NCI-H2196 (cell line): Measurements from ENCODE around the gene RIMKLB.

ENCODE experiments used
- DNase-seq: peaks from one replicate; lab custom pipeline; 2025; ENCODE audit not compliant: unreplicated experiment; lab: John Stamatoyannopoulos, UW

Gene RIMKLB, protein sequence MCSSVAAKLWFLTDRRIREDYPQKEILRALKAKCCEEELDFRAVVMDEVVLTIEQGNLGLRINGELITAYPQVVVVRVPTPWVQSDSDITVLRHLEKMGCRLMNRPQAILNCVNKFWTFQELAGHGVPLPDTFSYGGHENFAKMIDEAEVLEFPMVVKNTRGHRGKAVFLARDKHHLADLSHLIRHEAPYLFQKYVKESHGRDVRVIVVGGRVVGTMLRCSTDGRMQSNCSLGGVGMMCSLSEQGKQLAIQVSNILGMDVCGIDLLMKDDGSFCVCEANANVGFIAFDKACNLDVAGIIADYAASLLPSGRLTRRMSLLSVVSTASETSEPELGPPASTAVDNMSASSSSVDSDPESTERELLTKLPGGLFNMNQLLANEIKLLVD

DNA sequence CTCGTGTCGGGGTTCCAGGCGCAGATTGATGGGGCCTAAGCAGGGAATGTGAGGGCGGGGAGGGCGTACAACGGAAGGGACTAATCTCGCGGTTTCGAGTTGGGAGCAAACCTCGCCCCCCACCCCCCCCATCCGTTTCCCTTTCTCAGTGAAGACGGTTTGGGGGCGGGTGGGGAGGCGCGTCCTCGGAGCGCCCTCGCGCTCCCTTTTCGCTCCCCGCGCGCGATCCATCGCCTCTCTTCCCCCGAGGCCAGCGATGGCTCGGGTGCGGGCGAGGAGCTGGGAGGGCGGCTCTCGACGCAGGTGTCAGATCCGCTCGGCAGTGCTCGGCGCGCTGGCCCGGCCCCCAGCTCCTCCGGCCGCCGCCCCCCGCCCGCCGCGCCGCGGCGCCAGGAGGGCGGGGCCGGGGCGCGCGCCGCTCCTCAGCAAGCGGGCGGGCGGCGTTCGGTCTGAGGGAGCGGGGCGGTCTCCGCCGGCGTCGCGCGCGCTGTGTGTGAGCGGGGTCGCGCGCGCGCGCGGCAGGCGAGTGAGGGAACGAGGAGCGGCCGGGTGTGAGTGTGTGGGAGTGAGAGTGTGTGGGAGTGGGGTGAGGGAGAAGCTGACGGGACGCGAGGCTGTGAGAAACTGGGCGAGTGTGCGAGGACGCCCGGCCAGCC lies at the start of gene RIMKLB:
TSS of gene RIMKLB (plus strand) at position 516 of the 656 bp plus-strand sequence. CDS start 15,876 bp downstream, outside the sequence.
- peak; percentile 67 for DNase-seq

DNA sequence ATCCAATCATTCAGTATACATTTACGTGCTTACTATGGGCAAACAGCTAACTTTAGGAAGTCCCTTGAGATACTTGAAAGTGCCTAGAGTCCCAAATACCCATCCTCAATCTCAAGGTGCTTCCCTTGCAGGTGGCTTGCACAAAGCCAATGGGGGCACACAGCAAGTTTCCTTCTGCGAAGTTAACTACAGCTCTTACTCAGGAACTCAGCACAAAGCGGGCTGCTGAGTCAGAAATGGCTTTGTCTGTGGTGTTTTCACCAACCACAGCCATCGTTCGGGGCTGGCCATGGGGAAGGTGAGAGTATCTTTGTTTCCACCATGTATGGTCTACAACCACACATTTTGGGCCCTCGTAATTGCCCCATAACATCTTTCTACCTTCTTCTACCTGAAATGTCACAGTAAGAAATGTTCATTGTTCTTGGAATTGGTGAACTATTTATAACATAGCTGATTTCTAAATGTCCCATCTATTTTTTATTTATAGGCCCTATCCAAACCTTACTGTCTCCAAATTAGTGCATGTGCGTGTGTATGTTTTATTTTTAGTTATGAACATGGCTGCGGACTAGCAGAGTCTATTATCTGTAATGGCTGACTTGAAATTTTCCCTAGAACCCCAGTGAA lies 49.1 kb upstream of the RIMKLB start:
- DNase-seq: no peak

DNA sequence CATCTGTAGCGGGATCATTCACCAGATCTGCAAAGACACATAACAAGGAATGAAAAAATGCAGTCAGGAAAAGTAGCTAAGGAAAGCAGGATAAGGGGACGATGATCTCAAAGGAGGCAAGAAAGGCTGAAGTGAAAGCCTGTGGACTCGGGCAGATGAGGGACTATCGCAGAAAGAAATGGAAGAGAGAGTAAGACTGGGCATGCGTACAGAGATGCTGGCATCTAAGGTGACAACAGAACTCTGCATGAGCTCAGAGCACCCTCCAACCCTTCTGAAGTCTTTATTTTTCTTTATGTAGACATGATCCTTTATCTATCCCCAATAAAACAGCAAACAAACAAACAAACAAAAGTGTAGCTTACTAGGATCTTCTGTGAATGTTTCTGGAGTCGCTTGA lies 42.4 kb upstream of the RIMKLB start:
- no peak for DNase-seq

DNA sequence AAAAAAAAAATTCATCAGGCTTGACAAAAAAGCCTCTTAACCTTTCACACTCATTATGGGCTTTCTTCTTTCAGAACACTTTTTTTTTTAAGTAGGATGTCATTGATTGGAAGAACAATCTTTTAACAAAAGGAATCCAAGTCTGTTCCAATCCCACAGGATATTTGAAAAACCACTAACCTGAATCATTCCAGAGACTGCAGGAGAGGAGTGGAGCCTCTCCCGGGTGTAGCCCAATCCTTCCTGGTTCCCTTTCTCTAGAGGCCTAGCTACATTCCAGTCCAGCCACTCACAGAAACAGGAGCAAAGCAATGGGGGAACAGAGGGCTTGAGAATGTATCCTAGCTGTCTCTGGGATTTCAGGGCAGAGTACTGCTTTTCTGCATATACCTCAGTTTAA lies 39.4 kb upstream of the RIMKLB start:
- no peak for DNase-seq

DNA sequence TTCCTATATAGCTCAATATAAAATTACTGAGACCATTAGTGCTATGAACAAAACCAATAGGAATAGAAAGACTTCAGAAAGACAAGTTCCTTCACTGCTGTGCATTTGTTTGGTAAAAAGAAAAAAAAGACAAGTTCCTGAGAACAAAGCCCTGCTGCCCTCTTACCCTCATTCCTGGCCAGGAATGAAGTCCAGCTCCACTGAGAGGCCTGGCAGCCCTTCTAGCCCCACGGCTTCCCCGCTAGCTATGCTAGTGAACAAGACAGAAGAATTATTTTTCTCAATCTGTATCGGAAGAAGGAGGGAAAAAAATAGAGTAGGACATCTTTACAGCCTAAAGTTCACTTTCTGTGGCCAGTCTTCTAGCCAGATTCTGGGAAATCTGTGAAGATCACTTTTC lies 36.8 kb upstream of the RIMKLB start:
- no peak for DNase-seq

DNA sequence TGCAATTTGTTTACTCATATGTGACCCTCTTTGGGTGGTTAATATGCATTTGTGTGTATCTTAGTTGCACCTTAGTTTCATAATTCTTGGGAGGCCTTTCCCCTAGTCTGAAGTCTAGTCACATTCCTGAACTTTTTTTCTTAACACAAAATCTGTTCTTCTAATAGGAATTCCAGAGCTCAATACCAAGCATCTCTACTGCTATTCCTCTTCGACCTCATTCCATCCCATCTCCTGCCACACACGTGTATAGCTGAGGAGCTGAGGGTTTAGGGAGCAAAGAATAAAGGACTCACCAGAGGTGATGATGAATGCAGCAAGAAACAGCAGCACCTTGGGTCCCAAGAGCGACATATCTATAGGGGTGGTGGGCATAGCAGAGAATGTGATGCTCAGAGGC lies 36.0 kb upstream of the RIMKLB start:
- DNase-seq: no peak

DNA sequence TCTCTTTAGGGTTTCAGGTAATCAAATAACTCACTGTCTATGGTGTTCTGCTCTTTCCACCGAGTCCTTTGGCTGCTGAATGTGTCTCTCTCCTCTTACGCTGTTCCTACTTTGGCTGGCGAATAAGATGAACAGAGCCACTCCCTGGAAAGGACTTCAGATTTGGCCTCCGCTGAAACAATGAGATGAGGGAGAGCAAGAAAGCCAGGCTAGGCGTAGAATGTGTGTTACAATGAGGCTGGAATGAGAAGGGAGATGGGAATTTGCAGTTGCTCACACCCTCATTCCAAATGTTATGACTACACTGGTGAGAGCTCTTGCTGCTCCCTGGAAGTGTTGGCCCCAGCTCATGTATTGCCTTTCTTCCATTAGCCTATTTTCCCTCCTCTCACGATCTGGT lies 35.2 kb upstream of the RIMKLB start, which contains the start of gene MFAP5:
TSS of gene MFAP5 (minus strand) at position 234 of the 400 bp plus-strand sequence. CDS start 722 bp downstream, outside the sequence.
- DNase-seq: no peak

DNA sequence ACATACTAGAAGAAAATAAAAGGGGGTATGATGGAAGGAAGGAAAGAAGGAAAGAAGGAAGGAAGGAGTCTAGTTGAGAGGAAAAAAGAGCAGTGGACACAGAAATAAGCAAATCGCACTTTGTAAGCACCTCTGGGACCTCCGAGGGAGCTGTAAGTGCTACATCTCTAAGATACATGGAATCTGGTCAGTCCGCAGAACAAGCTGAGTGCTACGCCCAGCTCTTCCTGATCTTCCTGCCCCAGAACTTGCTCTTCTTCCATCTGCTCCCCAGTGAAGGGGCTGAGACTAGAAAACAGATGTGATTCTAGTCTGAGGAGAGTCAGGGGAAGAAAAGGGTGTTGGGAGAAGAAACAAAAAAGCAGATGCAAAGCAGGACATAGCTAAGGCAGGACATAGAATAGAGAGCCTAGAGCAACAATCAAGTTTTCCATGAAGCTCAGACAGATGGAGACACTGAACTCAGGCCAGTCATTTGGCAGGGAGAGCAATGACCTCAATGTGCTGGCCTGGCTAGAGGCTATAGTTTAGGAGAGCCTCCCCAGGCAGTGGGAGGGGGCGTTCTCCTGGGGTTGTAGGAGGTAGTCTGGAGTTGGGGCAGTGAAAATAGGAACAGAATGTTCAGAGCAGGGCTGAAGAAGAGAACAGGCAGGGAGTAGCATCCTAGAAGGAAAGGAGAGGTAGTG lies 33.4 kb upstream of the RIMKLB start:
- no peak for DNase-seq

DNA sequence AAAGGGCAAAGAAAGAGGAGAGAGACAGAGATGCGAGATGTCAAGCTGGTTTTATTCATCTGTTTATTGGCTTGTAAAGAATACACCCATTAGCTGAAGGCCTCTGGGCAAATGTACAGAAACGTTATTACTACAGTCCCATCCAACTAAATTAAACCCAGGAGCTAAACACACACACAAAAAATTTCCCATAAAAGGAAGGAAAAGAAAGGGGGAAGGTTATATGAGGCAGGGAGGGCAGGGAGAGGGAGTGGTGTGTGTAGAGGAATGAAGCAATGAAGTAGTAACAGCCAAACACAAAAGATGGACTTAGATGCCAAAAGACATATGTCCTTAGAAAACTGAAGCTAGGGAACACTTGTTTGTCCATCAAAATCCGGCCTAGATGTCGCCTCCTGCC lies 32.0 kb upstream of the RIMKLB start:
- no peak for DNase-seq

DNA sequence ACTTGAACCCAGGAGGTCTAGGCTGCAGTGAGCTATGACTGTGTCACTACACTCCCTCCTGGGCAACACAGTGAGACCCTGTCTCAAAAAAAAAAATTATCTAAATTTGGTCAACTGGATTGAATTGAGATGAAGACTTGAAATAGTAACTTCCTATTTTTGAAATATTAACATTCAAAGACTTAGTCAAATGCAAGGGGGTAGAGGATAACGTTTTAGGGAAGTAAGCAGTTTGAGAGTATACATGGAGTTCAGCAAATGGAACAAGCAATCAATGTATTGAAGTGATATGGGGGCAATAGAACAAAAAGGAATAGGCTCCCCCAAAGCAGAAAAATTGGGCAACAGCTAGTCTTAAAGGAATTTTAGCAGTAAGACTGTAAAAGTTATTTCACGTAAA lies 30.5 kb upstream of the RIMKLB start:
- DNase-seq: no peak

DNA sequence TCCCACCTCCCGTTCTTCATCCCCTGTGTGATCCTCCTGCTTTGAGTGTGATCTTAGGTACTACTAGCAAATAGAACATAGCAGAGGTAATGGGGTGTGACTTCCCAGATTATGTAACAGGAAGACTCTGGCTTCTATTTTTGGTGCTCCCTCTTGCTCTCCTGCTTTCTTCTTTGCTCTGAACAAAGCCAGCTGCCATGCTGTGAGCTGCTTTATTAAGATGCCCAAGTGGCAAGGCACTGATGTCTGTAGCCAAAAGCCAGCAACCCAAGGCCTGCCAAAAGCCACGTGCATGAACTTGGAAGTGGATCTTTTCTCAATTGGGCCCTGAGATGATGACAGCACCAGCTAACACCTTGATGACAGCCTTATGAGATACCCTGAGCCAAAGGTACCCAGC lies 29.4 kb upstream of the RIMKLB start:
- no peak for DNase-seq

DNA sequence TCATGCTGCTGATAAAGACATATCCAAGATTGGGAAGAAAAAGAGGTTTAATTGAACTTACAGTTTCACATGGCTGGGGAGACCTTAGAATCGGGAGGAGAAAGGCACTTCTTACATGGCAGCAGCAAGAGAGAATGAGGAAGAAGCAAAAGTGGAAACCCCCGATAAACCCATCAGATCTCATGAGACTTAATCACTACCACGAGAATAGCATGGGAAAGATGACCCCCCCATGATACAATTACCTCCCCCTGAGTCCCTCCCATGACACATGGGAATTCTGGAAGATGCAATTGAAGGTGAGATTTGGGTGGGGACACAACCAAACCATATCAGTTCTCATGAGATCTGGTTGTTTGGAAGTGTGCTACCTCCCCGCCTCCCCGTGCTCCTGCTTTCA lies 25.4 kb upstream of the RIMKLB start:
- no peak for DNase-seq

DNA sequence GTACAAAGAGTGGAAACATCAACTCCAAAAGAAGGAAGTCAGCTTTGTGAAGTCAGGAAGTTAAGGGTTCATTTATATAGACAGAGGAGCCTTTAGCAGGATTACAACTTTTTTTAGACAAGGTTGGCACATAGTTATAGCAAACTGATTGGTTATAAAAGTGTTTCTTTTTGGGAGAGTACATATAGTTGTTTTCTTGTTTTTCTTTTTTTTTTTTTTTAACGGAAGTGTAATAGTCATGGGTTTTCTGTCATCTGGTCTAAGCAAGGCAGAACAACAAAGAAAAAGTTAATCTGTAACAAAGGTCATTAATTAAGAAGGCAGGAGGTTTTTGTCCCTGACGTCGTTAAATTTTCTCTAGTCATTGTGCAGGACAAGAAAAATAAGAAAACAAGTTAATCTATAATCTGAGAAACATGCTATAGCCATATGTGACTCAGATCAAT lies 22.2 kb upstream of the RIMKLB start:
- no peak for DNase-seq

DNA sequence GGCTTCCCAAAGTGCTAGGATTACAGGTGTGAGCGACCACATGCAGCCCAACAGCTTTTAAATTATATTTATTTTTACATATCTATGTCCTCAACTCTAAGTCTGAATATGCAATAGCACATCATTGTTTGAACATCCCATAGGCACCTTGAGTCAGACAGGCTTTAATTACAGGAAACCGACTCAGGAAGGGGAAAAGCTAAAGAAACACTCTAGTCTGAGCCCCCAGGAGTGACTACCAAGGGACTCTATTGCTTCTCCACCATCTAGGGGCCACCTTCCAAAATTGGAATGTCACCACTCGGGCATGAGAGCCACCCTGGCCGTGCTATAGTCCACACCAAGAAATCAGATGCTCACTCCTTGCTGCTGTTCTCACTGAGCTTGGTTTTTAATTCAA lies 21.1 kb upstream of the RIMKLB start:
- DNase-seq: no peak

DNA sequence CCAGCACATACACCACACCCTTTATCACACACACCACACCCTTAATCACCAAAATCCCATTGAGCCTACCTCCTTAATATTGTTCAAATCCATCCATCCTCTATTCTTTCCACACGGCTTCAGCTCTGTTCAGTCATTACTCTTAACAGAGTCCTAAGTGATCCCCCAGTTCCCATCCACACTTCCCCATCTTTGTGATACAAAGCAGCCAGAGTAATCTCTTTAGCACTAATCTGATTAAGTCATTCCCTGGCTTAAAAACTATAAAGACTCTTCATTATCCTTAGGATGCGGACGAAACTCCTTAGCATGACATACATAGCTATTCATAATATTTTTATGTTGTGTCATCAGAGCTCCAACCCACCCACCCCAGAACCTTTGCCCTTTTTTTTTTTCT lies 20.4 kb upstream of the RIMKLB start:
- no peak for DNase-seq

DNA sequence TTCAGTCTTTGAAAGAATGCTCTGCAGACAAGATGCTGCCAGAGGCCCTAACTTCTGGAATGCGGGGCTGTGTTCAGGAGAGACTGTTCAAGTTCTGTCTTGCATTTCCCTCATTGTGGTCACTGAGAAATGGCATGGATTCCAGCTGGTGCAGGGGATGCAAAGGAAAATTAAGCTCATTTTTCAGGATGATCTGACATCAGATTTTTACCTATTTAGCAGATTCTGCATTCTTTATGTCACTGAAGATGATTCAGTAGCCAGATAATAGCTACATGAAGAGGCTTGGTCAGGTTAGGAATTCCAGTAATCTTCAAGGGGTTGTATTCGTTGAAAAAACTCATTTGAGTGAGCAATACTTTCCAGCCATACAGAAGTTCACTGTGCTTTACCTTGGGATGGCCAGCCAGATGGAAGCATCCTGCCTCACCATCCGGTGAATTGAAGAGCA lies 19.1 kb upstream of the RIMKLB start:
- DNase-seq: no peak

DNA sequence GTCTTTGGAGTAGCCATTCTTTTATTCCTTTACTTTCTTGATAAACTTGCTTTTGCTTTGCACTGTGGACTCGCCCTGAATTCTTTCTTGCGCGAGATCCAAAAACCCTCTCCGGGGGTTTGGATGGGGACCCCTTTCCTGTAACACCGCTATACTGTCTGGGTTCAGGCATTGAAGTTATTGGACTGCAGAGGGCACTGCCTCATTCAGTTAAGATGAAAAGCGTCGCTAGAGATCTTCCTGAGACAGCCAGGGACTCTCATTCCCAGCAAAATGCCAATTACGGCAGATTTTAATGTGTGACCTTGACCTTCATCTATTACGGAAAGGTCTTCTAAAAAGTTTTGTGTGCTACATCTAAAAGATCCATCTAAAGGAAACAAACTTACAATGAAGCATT lies 17.3 kb upstream of the RIMKLB start:
- DNase-seq: no peak

DNA sequence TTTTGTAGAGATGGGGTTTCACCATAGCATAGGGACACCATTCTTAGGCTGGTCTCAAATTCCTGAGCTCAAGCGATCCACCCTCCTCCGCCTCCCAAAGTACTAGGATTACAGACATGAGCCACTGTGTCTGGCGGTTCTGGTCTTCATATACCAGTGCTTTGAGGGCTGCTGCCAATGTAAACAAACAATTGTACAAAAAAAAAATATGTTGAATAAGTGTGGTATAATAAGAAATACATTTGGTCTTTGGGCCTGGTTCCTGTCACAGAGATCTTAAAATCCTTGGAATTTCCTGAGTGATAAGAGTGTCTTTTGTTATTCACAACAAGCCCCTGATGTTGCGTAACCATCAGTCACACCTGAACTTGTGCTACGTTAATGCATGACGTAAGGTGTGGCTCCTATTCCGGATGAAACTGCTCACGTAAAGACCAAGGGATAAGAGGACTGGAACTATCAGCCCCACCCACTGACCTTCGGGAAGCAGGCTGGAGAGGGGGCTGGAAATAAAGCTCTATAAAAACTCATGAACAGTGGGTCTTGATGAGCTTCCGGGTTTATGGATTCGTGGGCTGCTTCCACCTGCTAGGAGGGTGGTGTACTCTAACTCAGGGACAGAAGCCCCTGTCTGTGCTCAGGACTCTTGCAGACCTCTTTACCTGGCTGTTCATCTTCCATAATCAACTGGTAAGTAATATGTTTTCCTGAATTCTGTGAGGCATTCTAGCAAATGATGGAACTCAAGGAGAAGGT lies 16.5 kb upstream of the RIMKLB start:
- DNase-seq: peak; percentile 9

DNA sequence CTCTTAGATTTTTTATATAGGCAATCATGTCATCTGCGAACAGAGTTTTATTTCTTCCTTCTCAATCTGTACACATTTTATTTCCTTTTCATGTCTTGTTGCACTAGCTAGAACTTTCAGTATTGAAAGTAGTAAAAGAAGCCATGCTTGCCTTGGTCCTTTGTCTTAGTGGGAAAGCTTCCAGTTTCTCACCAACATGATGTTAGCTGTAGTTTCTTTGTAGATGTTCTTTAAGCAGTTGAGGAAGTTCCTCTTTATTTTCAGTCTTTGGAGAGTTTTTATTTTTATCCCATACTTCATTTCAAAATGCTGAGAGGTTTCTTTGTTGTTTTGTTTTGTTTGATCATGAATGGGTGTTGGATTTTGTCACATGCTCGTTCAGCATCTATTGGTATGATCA lies 12.7 kb upstream of the RIMKLB start:
- no peak for DNase-seq

DNA sequence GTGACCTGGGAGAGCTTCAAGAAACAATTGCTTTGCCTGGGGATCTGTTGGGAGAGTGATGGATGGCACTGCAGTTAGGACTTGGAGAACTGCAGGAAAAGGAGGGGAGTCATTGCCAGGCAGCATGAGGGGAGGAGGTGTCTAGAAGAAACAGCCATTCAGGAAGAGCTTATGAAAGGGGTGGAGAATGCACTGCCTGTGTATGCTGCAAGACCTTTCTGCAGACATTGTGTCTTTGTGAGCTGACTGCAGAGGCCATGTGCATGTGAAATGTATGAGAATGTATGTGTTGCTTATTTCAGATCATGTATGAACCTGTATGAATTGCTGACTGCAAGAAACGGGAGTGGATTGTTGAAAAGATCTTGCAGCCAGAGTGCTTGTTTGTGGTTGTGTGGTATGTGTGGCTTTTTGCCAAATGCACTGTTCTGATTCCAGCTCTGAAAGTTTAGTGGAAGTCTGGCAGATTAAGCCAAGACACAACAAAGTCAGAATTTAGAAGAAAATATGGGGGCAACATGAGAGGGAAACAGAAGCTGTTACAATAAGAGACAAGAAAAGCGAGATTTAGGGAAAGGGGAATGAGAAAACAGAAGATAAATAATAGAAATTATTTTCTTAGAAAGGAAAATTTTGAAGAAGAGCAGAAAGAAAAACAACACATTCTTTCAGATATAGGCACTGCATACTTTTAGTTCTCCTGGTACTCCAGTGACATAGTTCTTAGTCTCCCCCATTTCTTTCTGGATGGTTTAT lies 9.8 kb upstream of the RIMKLB start:
- peak; percentile 18 for DNase-seq
